Fibroblast of skin of scalp (primary cell): ENCODE data around the gene HDAC7.
A peak's percentile ranks its signal among the peaks of the same experiment; 100 is the strongest.

Experiments
- DNase-seq: peaks from one replicate; pipeline ENCODE4 v3.0.0-alpha.2; 2013

Gene HDAC7

GRCh38 chr12:47744005-47744651 lies 75.6 kb downstream of the HDAC7 start:
- DNase-seq, result no peak

GRCh38 chr12:47743311-47743860 lies 76.3 kb downstream of the HDAC7 start:
- no peak for DNase-seq

GRCh38 chr12:47742253-47742825 lies 77.4 kb downstream of the HDAC7 start:
- no peak for DNase-seq

- DNase-seq, result peak; percentile 69
These were observed 78.4 kb downstream of the HDAC7 start for GRCh38 chr12:47741340-47741703.

- no peak for DNase-seq
These were observed 78.9 kb downstream of the HDAC7 start for GRCh38 chr12:47740606-47741339.

- DNase-seq, result no peak
These were observed 79.7 kb downstream of the HDAC7 start for GRCh38 chr12:47739979-47740378.

GRCh38 chr12:47739297-47739696 lies 80.4 kb downstream of the HDAC7 start:
- no peak for DNase-seq

GRCh38 chr12:47737936-47738594 lies 81.6 kb downstream of the HDAC7 start:
- no peak for DNase-seq

- DNase-seq, result peak; percentile 65
These were observed 82.6 kb downstream of the HDAC7 start for GRCh38 chr12:47736877-47737676.

- DNase-seq, result no peak
These were observed 83.5 kb downstream of the HDAC7 start for GRCh38 chr12:47736216-47736615.

GRCh38 chr12:47735649-47736048 lies 84.1 kb downstream of the HDAC7 start:
- DNase-seq, result no peak

GRCh38 chr12:47734725-47735480 lies 84.8 kb downstream of the HDAC7 start:
- no peak for DNase-seq

- DNase-seq, result no peak
These were observed 86.6 kb downstream of the HDAC7 start for GRCh38 chr12:47733142-47733541.
